A172 (cell line): Measurements from ENCODE around the gene RAB34. TPM values are rescaled to one million over a fixed set of nuclear protein-coding genes. Genes with fewer than 3 reads are reported as not detected.

Experiments used
- DNase-seq: peaks from one replicate; pipeline ENCODE4 v3.0.0-alpha.2; 2015; ENCODE audit warnings: low spot score
- total RNA-seq: library from RNA; depleted of rRNA; stranded (reverse); fragments of >200 nt; shearing (Covaris generic); gene quantifications from 2 replicates; pipeline ENCODE4 v1.2.3, GENCODE V29; 2014

The RAB34 gene
- total RNA-seq, 1 experiment from 2014 or later: 286 TPM

DNA sequence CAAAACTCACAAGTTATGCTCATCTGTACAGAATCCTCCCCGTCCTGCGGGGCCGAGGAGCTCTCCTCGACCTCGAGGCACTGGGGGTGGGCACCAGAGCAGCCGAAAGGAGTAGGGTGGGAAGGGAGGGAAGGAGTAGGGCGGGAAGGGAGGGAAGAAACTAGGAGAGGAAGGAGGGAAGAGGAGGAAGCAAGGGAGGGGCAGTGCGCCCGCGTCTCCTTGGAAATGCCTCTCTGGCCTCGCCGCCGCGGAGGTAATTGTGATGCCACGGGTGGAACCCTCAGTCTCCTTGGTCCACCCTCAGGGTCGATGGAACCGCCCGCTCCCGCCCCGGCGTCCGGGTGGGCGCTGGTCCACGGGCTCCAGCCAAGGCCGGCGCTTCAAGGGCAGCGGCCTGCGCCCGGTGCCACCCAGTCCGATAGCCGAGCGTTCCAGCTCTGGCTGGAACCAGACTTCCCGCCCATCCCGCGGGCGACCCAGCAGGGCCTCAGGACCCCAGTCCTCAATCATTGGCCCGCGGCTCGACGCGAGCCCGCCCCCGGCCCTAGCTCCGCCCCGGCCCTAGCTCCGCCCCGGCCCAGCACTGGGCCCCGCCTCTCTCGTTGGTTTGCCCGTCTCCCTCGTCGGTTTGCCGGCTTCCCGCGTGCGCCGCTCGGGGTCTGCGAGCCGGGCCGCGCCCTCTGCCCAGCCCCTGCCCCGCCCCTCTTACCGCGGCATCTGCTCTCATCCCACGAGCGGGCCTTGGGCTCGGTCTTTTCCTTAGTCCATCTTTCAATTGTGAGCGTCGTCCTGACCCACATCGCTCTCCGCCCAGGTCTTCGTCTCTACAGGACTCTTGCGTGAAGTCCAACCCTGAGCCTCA, 6.6 kb downstream of the RAB34 start:
- peak; percentile 89 for DNase-seq

DNA sequence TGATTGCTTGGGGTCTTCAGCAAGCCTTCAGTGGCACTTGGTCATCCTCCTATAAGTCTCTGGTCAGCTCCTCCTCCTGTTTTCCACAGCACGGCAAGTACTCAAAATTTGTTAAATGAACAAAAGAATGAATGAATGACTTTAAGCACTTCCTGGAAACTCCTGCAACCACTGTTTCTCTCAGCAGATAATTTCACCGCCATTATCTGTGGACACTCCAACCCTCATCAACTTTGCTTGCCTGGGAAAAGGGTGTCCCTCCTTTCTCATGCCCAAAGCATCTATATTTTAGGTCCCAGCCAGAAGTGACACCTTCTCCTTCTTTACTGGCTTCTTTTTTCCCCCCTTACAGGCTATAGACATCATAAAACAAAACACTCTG, 10.3 kb downstream of the RAB34 start:
- no peak for DNase-seq

DNA sequence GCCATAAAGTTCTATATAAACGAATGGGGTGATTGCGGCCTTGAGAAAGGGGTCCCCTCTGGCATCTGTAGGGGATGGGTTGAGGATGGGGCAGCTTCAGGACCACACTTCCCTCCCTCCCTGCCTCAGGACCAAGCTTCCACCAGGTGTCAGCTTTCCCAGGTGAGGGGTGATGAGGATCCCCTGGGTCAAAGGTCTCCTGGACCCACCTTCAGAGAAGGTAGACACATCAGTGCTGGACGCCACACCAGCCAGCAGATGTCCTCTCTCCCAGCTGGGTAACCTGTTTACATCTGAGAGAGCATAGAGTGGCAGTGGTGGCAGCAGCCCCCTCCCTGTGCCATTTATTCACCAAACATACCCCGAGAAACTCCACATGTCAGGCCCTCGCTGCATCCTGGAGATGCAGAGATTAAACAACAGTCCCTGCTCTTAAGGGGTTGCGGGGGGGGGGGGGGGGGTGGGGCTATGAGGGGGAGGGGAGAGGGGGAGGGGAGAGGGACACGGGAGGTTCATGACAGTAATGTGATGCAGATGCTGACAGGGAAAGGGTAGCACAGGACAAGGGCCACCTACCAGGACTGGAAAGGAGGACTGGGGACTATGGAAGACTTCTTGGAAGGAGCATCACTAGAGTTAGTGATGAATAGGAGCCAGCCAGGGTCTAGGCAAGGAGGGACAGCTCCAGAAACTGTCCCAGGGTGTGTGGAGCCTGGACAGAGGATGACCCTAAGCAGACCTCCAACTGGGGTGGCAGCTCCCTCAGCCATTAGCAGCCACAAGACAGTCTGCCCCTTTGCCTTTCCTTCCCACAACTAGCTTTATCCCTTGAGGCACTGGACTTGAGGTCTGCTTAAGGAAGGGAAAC, 11.0 kb downstream of the RAB34 start:
- DNase-seq: no peak

DNA sequence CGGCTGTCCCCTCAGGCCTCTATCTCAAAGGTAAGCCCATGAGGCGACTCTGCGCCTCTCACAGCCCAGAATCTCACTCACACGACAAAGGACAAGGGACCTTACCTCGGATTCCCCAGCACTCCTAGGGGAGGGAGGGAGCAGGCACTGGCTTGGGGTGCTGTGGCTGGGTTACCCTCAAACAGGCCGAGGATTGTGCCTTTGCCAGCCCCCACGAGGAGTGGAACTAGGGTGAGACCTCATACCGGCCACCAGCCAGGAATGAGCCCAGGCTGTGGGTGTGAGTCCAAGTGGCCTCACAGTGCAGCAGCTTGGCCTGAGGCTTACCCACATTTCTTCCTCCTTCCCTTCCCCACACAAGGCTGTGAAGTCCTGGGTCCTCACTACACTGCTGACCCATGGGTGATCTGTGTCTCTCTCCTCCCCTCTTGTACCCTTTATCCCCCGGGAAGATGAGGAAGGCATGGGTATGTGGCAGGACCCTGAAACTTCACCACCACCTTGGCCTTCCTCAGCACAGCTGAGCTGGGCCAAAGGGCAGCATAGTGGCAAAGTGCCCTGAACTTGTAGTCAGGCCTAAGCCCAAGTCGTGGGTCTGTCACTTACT, 11.8 kb downstream of the RAB34 start:
- DNase-seq: no peak

DNA sequence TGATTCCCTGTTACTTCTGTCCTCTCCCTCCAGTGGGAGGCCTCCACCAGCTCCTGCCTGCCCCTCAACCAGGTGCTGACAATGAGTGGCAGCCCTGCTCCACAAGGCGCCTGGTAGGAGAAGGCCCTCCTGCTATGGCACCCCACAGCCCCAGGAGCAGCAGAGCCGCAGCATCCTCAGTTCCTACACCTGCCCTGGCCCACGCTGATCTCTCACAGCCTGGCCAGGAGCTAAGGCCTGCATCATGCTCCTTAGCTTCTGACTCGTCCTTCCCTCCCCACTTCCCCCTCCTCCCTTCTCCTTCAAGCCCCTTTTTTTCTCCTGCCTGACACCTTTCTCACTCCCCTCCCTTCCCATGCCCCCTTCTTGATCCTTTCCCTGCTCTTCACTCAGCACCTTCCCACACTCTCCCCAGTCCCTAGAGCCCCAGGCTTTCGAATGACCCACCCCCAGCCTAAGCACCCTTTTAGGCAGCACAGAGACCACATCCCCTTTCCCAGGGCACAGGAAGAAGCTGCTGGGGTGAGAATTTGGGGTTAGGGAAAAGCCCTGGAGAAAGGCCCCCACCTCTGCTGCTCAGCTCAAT, 12.5 kb downstream of the RAB34 start:
- DNase-seq: no peak

DNA sequence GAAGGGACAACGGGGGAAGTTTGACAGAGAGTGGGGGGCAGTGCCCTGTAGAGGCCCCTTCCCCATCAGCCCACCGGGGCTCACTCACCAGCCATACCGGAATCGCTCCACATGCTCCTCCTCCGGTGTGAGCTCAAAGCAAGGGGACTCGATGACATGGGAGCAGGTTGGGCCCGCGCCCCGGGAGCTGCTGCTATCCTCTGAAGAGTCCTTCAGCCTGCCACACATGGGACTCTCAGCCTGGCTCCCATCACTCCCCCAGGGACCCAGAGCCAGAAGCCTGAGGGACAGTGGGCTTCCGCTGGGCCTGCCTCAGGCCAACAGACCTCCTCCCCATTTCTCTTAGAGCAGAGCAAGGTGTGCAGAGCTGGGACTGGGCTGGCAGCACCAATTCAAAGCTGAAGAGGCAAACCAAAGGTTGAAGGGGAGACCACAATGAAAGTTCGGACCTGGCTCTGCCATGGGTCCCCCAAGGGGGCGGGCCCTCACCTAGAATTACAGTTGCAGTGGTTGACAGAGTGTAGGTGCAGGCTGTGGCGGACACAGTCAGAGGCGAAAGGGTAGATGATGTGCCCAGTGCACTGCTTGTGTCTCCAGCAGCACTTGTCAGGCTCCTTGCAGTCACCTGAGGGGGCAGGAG, 13.3 kb downstream of the RAB34 start:
- no peak for DNase-seq

DNA sequence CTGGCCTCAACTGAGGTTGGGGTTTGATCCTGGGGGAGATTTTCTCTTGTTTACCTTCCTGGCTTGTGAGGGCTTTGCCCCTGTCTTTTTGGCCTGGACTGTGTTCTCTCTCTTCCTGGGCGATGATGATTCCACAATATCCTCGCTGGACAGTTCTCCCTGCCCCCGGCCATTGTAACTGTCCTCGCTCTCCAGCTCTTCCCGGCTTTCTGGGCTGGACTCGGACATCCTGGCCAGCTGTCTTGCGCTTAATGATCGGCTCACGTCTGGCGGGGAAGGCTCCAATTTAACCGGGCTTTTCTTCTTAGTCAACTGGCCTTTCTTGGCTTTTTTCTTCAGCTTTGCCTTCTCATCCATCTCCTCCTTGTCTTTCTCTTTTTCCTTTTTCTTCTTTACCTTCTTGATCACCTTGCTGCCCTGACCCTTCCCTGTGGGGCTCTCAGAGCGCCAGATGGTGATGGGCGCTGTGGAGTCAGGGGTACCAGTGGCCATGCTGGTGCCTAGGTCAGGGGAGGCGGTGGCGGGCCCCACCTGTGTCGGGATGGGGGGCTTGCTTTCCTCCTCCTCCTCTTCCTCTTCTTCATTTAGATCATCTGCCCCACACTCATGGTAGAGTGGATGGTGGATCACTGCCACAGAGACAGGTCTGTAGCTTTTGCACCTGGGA, 14.0 kb downstream of the RAB34 start:
- no peak for DNase-seq

DNA sequence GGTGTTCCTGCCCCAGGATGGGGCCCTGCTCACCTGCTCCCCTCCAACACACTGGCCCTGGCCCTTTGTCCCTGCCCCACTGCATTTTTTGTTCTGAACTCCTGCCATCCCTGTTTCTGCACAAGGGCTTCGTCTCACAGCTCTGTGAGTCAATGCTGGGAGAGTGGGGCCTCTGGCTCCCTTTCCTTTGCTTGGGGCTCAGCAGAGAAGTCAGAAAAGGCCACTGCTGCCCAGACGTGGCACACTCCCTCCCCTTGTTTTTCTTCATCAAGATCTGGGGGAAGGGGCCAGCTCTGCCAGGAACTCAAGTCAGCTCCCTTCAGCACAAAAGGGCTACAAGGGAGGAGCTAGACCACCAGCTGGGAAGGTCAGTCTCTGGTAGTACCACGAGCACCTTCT, 14.9 kb downstream of the RAB34 start:
- DNase-seq: no peak

DNA sequence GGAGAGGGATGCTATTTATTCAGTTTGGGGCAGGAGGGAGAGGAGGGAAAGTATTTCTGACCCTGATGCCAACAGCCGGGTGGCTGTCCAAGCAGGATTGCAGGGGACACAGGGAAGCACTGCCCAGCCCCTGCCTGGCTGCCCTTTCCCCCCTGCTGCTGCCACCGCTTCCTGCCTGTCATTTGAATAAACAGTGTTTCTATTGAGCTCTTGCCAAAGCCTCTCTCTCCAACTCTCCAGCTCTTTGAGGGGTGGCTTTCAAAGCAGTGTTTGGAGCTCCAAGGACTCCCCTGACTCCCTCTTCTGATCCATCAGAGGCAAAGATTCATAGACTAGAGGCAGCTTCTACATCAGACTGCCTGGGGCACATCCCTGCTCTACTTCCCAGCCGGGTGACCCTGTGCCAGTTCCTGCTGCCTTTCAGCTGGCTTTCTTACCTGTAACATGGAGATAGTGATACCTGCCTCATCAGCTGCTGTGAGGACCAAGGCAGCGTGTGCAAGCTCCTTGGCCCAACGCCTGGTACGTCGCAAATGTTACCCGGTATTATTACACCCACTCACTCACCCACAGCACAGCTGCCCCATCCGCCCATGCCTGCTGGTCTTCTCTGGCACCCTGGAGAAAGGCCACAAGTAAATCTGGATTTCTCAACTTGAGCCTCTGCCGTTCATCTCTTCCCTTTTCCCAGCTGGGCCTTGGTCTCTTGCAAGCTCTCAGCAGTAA, 15.5 kb downstream of the RAB34 start:
- DNase-seq: no peak

DNA sequence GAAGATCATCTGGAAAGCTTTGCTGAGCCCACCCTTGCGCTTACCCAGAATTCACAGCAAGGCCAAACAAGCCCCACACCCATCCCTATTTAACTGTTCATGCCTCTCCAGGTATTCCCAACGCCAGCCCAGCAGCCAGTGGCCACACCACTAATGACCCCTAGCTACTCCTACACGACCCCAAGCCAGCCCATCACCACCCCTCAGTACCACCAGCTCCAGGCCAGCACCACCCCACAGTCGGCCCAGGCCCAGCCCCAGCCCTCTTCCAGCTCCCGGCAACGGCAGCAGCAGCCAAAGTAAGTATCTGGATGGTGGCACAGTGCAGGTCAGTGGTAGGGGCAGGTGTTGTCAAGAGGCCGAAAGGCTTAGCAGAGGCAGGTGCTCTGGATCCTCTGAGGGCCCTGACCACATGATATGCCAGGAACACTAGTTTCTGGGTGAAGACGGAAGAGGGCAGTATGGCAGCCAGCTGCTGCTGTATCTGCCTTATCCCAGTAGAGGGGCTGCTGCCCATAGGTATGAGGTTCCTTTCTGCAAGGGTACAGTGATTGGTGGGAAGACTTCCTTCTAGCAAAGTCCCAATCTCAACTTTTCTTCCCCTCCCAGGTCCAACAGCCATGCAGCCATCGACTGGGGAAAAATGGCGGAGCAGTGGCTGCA, 16.7 kb downstream of the RAB34 start:
- no peak for DNase-seq

DNA sequence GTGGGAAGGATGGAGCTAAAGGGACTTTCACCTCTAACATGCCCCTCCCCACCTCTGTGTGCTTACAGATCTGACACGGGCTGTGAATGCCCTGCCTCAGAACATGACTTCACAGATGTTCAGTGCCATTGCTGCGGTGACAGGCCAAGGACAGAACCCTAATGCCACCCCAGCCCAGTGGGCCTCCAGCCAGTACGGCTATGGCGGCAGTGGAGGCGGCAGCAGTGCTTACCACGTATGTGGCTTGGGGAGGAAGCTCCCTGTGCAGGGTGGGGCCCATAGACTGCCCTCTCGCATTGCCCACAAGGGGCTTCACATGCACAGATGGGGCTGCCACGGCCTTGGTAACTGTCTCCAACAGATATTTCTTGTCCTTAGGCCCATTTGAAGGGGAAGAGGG, 17.4 kb downstream of the RAB34 start:
- no peak for DNase-seq

DNA sequence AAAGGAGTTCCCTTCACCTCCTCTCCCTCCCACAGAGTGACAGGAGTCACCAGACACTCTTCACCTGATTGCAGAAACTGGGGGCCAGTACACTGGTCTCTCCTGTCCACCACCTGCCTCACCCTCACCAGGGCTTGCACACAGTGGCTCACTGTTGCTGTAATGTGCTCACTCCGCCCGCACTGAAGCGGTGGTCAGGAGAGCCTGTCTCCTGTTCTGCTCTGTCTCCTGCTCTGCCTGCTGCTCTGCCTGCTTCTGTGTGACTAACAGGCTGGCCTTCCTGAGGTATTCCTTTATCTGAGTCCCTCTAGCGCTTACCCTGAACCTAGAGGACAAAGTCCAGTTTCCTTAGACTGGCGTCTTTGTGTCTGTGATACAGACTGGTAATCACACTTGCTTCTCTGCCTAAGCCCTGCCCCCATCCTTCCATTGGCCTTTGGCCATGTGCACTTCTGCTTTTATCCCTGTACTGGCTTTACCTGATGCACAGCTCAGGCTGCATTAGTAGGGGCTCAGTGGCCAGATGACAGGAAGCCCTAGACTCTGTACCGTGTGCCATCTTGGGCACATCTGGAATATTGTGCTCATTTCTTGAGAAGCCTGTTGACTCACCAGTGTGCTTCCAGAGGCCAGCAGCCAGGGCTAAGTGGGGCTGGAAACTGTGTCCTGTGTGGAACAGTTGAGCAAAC, 19.3 kb downstream of the RAB34 start:
- no peak for DNase-seq

DNA sequence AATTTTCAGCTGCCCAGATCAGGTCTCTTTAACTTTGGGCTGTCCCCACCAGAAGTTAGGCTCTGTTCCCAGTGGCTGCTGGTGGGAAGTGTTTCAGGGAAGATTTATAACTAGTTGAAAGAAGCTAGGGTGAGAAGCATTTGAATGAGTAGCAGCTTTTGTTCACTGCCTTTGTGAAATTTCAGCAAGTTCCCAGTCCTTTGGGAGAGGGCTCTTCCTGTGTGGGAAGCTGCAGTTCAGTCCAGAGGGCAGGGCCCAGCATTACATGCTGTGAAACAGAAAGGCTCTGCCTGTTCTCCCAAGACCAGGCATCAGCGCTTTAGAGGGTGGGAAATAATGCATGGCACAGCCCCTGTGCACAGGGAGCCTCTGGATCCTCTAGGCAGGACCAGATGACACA, 23.8 kb downstream of the RAB34 start:
- no peak for DNase-seq

DNA sequence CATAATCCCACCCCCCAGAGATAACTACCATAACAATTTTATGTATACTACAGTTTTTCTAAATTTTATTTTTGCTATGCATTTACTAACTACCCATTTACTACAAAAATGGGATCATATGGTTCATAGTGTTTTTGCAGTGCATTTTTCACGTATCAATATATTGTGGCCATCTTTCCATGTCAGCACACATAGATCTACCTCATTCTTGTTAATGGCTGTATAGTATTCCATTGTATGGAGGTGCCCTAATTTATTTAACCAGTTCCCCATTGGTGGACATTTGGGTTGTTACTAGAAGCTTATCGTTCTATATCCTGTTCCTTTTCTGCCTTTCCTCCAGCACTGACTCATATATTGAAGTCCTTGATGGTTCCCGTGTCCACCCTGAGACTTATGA, 28.7 kb downstream of the RAB34 start:
- no peak for DNase-seq

DNA sequence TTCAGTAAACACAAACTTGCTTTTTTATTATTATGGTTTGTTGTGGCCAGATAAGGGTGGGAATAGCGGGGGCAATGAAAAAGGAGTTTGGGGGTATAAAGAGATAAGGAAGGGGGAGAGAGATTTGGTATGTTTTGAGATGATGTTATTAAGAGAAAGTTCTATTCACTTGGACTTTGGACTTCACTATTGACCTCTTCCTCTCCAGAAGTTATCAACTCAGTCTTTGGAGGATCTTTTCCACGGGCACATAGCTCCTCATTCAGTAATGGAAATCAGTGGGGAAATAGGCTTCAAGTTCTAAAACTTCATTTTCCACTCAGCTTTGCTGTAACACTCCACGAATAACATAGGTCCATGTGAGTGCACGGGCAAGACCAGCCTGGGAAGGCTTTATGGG, 29.2 kb downstream of the RAB34 start:
- DNase-seq: no peak

DNA sequence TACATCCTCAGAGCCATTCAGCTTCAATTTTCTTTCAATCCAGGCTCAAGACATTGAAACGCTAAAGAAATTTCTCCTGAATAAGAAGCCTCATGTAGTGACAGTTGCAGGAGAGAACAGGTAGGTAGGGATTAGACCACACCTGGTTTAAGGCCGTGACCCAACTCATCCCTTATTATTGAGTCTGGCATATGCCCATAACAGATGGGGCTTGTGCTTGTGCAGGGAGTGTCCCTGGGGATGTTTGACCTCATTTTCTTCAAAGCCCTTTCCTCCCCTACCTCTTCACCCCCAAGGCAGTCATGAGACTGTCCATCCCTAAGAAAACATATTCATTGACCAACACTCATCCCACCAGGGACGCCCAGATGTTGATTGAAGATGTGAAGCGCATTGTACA, 31.4 kb downstream of the RAB34 start:
- DNase-seq: no peak

DNA sequence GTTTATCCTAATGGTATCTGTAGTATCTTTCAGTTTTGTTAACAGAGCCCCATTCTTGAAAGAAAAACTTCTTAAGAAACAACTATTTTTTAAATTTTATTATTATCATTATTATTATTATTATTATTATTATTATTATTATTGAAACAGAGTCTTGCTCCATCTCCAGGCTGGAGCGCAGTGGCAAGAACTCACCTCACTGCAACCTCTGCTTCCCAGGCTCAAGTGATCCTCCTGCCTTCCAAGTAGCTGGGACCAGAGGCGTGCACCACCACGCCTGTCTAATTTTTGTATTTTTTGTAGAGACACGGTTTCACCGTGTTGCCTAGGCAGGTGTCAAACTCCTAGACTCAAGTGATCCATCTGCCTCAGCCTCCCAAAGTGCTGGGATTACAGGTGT, 32.3 kb downstream of the RAB34 start:
- no peak for DNase-seq

DNA sequence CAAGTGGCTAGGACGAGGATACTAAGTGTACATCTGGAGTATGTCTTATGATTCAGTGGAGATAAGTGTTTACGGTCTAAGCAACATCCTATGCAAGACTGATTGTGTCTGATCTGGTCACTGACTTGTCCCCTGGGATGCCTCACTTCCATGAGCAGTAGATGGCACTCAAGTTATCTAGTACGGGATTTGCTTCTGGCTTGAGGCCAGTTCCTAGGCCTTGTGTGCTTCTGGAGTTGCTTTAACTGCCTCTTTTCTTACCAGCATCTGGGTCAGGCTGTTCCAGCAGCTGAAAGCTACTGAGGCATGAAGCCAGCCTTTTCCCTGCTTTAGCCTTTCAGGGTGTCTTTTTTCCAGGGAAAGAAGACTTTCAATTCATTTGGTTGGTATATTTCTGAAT, 32.7 kb downstream of the RAB34 start:
- DNase-seq: peak; percentile 59

DNA sequence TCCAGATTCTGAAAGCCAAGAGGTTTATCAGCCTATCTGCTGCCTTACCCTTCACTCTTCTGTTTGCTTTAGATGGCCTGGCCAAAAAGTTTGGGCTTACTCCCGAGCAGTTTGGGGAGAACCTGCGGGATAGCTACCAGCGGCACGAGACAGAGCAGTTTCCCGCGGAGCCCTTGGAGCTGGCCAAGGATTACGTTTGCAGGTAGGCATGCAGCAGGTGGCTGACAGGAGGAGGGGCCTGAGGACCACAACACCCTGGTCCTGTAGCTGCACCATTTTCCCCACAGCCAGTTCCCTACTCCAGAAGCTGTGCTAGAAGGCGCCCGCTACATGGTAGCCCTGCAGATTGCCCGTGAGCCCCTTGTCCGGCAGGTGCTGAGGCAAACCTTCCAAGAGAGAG, 35.0 kb downstream of the RAB34 start:
- DNase-seq: no peak
